ENCODE data around the gene USP17L26.
"Not testable (repeated sequence)": the region's sequence is repeated elsewhere in the genome, so short reads cannot be mapped to it uniquely, and the experiment has no call there.

Gene USP17L26

GRCh38 chr4:9334358-9334757 lies at the start of gene USP17L26:
Gene USP17L26 (plus strand): TSS chr4:9334658. CDS start chr4:9334658, 0 bp downstream.
- DNase-seq = not testable (repeated sequence)

- not testable (repeated sequence) for DNase-seq
Measured at GRCh38 chr4:9324191-9324590, 10.3 kb upstream of the USP17L26 start.

GRCh38 chr4:9324865-9325264 lies 9.6 kb upstream of the USP17L26 start, which contains the start of gene USP17L24:
Gene USP17L24 (plus strand): TSS chr4:9325165. CDS start chr4:9325165, 0 bp downstream.
- DNase-seq = not testable (repeated sequence)

- DNase-seq = not testable (repeated sequence)
Measured at GRCh38 chr4:9329611-9330010, 4.8 kb upstream of the USP17L26 start, which contains the start of gene USP17L25. Gene USP17L25 (plus strand): TSS chr4:9329911. CDS start chr4:9329911, 0 bp downstream.

GRCh38 chr4:9339103-9339502 lies 4.6 kb downstream of the USP17L26 start, which contains the start of gene USP17L5:
Gene USP17L5 (plus strand): TSS chr4:9339403. CDS start chr4:9339403, 0 bp downstream.
- not testable (repeated sequence) for DNase-seq

GRCh38 chr4:9343848-9344247 lies 9.4 kb downstream of the USP17L26 start, which contains the start of gene USP17L27:
Gene USP17L27 (plus strand): TSS chr4:9344148. CDS start chr4:9344148, 0 bp downstream.
- DNase-seq = not testable (repeated sequence)

GRCh38 chr4:9348593-9348992 lies 14.1 kb downstream of the USP17L26 start, which contains the start of gene USP17L28:
Gene USP17L28 (plus strand): TSS chr4:9348893. CDS start chr4:9348893, 0 bp downstream.
- not testable (repeated sequence) for DNase-seq

- DNase-seq = peak; percentile 10 to 30
Measured at GRCh38 chr4:9350866-9351265, 16.4 kb downstream of the USP17L26 start.

GRCh38 chr4:9353338-9353737 lies 18.9 kb downstream of the USP17L26 start, which contains the start of gene USP17L29:
Gene USP17L29 (plus strand): TSS chr4:9353638. CDS start chr4:9353638, 0 bp downstream.
- DNase-seq = not testable (repeated sequence)

GRCh38 chr4:9362829-9363228 lies 28.4 kb downstream of the USP17L26 start, which contains the start of gene USP17L30:
Gene USP17L30 (plus strand): TSS chr4:9363129. CDS start chr4:9363129, 0 bp downstream.
- not testable (repeated sequence) for DNase-seq

GRCh38 chr4:9379881-9380280 lies 45.4 kb downstream of the USP17L26 start:
- DNase-seq = not testable (repeated sequence)

GRCh38 chr4:9381012-9381534 lies 46.6 kb downstream of the USP17L26 start:
- DNase-seq = peak; percentile 52 to 67

GRCh38 chr4:9384126-9384525 lies 49.7 kb downstream of the USP17L26 start:
- DNase-seq = no peak
